Nephron progenitor cell (in vitro differentiated cells): Measurements from ENCODE around the gene APBA1.

Experiments used
- DNase-seq: peaks from one replicate; pipeline ENCODE4 v3.0.0; 2021
- H3K27ac Mint-ChIP-seq: 2 replicates; pipeline ENCODE4 v1.8.0; 2021; ENCODE audit warnings: mild to moderate bottlenecking, moderate library complexity, mixed read lengths
- H3K27me3 Mint-ChIP-seq: 2 replicates; pipeline ENCODE4 v1.8.0; 2021; ENCODE audit warnings: mild to moderate bottlenecking, low read depth, mixed read lengths; ENCODE audit not compliant: poor library complexity
- H3K36me3 Mint-ChIP-seq: 2 replicates; pipeline ENCODE4 v1.8.0; 2021; ENCODE audit warnings: low read depth, mixed read lengths
- H3K4me1 Mint-ChIP-seq: 2 replicates; pipeline ENCODE4 v1.8.0; 2021; ENCODE audit warnings: mixed read lengths
- H3K4me3 Mint-ChIP-seq: 2 replicates; pipeline ENCODE4 v1.8.0; 2021; ENCODE audit warnings: mild to moderate bottlenecking, moderate library complexity, mixed read lengths
- H3K9me3 Mint-ChIP-seq: 2 replicates; pipeline ENCODE4 v1.8.0; 2021; ENCODE audit warnings: mild to moderate bottlenecking, moderate library complexity, mixed read lengths
- CTCF ChIP-seq: fragments of 200-600 bp; sonication (generic); IDR thresholded peaks from 2 replicates; pipeline ENCODE4 v1.5.0; 2021; ENCODE audit warnings: antibody characterized with exemption

APBA1 gene

GRCh38 chr9:69583645-69584234 is 88.4 kb downstream of the APBA1 start:
- no peak overlapping the region for H3K27ac Mint-ChIP-seq
- H3K27me3 Mint-ChIP-seq, result peaks cover 21% of the 10 kb centered on the region

GRCh38 chr9:69582544-69583297 is 89.5 kb downstream of the APBA1 start:
- no peak for DNase-seq
- TF ChIP-seq CTCF, result no peak
- peaks cover 10% of the 10 kb centered on the region for H3K4me1 Mint-ChIP-seq
- H3K9me3 Mint-ChIP-seq, result no peaks in the 10 kb centered on the region
- H3K36me3 Mint-ChIP-seq, result no peaks in the 10 kb centered on the region
- no peak overlapping the region for H3K4me3 Mint-ChIP-seq
- peaks cover 21% of the 10 kb centered on the region for H3K27me3 Mint-ChIP-seq
- no peak overlapping the region for H3K27ac Mint-ChIP-seq

More at GRCh38 chr9:69583645-69584234, 88.4 kb downstream of the APBA1 start:
- H3K4me1 Mint-ChIP-seq, result peaks cover 10% of the 10 kb centered on the region
- no peaks in the 10 kb centered on the region for H3K9me3 Mint-ChIP-seq
- no peaks in the 10 kb centered on the region for H3K36me3 Mint-ChIP-seq
- no peak for DNase-seq
- H3K4me3 Mint-ChIP-seq, result no peak overlapping the region
- TF ChIP-seq CTCF, result no peak

- H3K4me3 Mint-ChIP-seq, result no peak overlapping the region
- peaks cover 10% of the 10 kb centered on the region for H3K4me1 Mint-ChIP-seq
- no peaks in the 10 kb centered on the region for H3K9me3 Mint-ChIP-seq
- DNase-seq, result no peak
- TF ChIP-seq CTCF, result no peak
- H3K27ac Mint-ChIP-seq, result no peak overlapping the region
- H3K36me3 Mint-ChIP-seq, result no peaks in the 10 kb centered on the region
- peaks cover 19% of the 10 kb centered on the region for H3K27me3 Mint-ChIP-seq
These were observed 90.2 kb downstream of the APBA1 start for GRCh38 chr9:69582018-69582417.

GRCh38 chr9:69580582-69581214 is 91.5 kb downstream of the APBA1 start:
- TF ChIP-seq CTCF, result no peak
- Mint-ChIP-seq H3K27ac (no peak overlapping the region), H3K27me3 (peaks cover 12% of the 10 kb centered on the region), H3K4me1 (peaks cover 10% of the 10 kb centered on the region), H3K9me3 (peaks cover 3% of the 10 kb centered on the region), H3K4me3 (no peak overlapping the region), H3K36me3 (no peaks in the 10 kb centered on the region)
- no peak for DNase-seq

- Mint-ChIP-seq H3K4me1 (peaks cover 10% of the 10 kb centered on the region), H3K4me3 (no peak overlapping the region), H3K9me3 (peaks cover 6% of the 10 kb centered on the region), H3K27ac (no peak overlapping the region), H3K27me3 (peaks cover 12% of the 10 kb centered on the region), H3K36me3 (no peaks in the 10 kb centered on the region)
- no peak for DNase-seq
- TF ChIP-seq CTCF, result no peak
These were observed 92.2 kb downstream of the APBA1 start for GRCh38 chr9:69579760-69580581.
